Natural killer cell (primary cell): ENCODE results near the gene ZNF580. TPM values are rescaled to one million over a fixed set of nuclear protein-coding genes. Genes with fewer than 3 reads are reported as not detected.
A peak's percentile ranks its signal among the peaks of the same experiment; 100 is the strongest.

ENCODE experiments used
- ATAC-seq, 3 donors: fragments of 150-1000 bp in 2 of 3; fragments of 200-7000 bp in 1 of 3; cut with Tn5 transposase; 1 replicate in 1 of 3; 2 replicates in 2 of 3; pipeline ENCODE4 v1.10.0; 2021; ENCODE audit warnings: mild to moderate bottlenecking in 2 of 3, moderate library complexity in 2 of 3
- DNase-seq, 2 donors: peaks; one replicate each; pipeline versions ENCODE4 v3.0.0 to v3.0.0-alpha.2; 2013 to 2021; ENCODE audit warnings: mixed read lengths in 1 of 2
- H3K27ac ChIP-seq: one replicate; pipeline ENCODE4 v1.5.1; 2013; ENCODE audit warnings: mild to moderate bottlenecking, low read length
- H3K27me3 ChIP-seq: one replicate; pipeline ENCODE4 v1.6.1; 2013; ENCODE audit warnings: low read length; ENCODE audit not compliant: control insufficient read depth, insufficient read depth
- H3K36me3 ChIP-seq: one replicate; pipeline ENCODE4 v1.6.1; 2013; ENCODE audit warnings: low read length; ENCODE audit not compliant: control insufficient read depth, insufficient read depth
- H3K4me1 ChIP-seq: one replicate; pipeline ENCODE4 v1.6.1; 2013; ENCODE audit warnings: low read length; ENCODE audit not compliant: control insufficient read depth, insufficient read depth
- H3K4me3 ChIP-seq: one replicate; pipeline ENCODE4 v1.5.1; 2013; ENCODE audit warnings: low read length
- H3K9me3 ChIP-seq: one replicate; pipeline ENCODE4 v1.6.1; 2013; ENCODE audit warnings: low read length; ENCODE audit not compliant: control insufficient read depth, insufficient read depth
- H3K27ac Mint-ChIP-seq, 2 donors: one replicate each; pipeline ENCODE4 v1.8.0; 2022; ENCODE audit warnings: mild to moderate bottlenecking in 2 of 2, mixed read lengths in 2 of 2, moderate library complexity in 1 of 2
- H3K27me3 Mint-ChIP-seq, 2 donors: one replicate each; pipeline ENCODE4 v1.8.0; 2022; ENCODE audit warnings: low read depth in 2 of 2, mixed read lengths in 2 of 2
- H3K36me3 Mint-ChIP-seq: one replicate; pipeline ENCODE4 v1.8.0; 2022; ENCODE audit warnings: mixed read lengths
- H3K4me1 Mint-ChIP-seq, 2 donors: one replicate each; pipeline ENCODE4 v1.8.0; 2022; ENCODE audit warnings: mixed read lengths in 2 of 2
- H3K4me3 Mint-ChIP-seq: one replicate; pipeline ENCODE4 v1.8.0; 2022; ENCODE audit warnings: mild to moderate bottlenecking, moderate library complexity, mixed read lengths
- H3K9me3 Mint-ChIP-seq, 2 donors: one replicate each; pipeline ENCODE4 v1.8.0; 2022; ENCODE audit warnings: mixed read lengths in 2 of 2
- CTCF ChIP-seq: fragments of 200-600 bp; IDR thresholded peaks from one replicate; pipeline ENCODE4 v1.8.0; 2022; ENCODE audit warnings: antibody characterized with exemption
- WGBS: methylation state at CpG from one replicate; pipeline ENCODE4 v1.1.7; 2013; ENCODE audit warnings: missing lambda C conversion rate; ENCODE audit not compliant: insufficient coverage; 5-methylcytosine and 5-hydroxymethylcytosine counted together
- intact Hi-C: fragments of 100-400 bp; cut with micrococcal nuclease; formaldehyde crosslinking; loops from one replicate; pipeline ENCODE4 v1.14.2; 2022
- total RNA-seq, 4 donors: library from RNA; stranded (reverse); fragments of 120-200 nt in 1 of 4; gene quantifications; one replicate each; pipeline versions ENCODE4 v1.2.3 to v1.2.4, GENCODE V29; 2013 to 2022

Gene ZNF580
- total RNA-seq, 3 donors from 2014 or later (not counting 1 experiment from before 2014, with no cell fraction given), result 38.0 to 46.0 (median 40.0) TPM

- H3K4me1 ChIP-seq, result peaks cover 34% of the 10 kb centered on the region
- intact Hi-C loops, result no loop called here
- Mint-ChIP-seq H3K27me3 (no peaks in the 10 kb centered on the region), H3K4me1 (peaks cover 34 to 50% of the 10 kb centered on the region in 2 donors), H3K36me3 (no peaks in the 10 kb centered on the region), H3K27ac (peak overlapping the region; percentile 86 to 99), H3K4me3 (peak overlapping the region; percentile 96), H3K9me3 (no peaks in the 10 kb centered on the region)
- DNase-seq (no peak), ATAC-seq (no peak)
- H3K27ac ChIP-seq, result peak overlapping the region; percentile 57
- H3K27me3 ChIP-seq, result no peaks in the 10 kb centered on the region
- peaks cover 4% of the 10 kb centered on the region for H3K36me3 ChIP-seq
- no peak for TF ChIP-seq CTCF
- H3K9me3 ChIP-seq, result no peaks in the 10 kb centered on the region
- 82% methylated on average over 4 of the region's 4 CpGs for WGBS
- H3K4me3 ChIP-seq, result peak overlapping the region; percentile 48
Measured at GRCh38 chr19:55601084-55601483, 39.7 kb upstream of the ZNF580 start.

GRCh38 chr19:55602104-55603001 is 38.4 kb upstream of the ZNF580 start:
- Mint-ChIP-seq H3K9me3 (no peaks in the 10 kb centered on the region), H3K4me1 (peaks cover 46 to 63% of the 10 kb centered on the region in 2 donors), H3K27ac (peak overlapping the region in 1 of 2 donors; percentile 99), H3K36me3 (no peaks in the 10 kb centered on the region), H3K4me3 (peak overlapping the region; percentile 47), H3K27me3 (no peaks in the 10 kb centered on the region)
- Histone ChIP-seq H3K27ac (no peak overlapping the region), H3K4me3 (no peak overlapping the region), H3K27me3 (no peaks in the 10 kb centered on the region), H3K4me1 (peaks cover 43% of the 10 kb centered on the region), H3K9me3 (no peaks in the 10 kb centered on the region), H3K36me3 (no peaks in the 10 kb centered on the region)
- intact Hi-C loops, result no loop called here
- ATAC-seq (no peak), DNase-seq (no peak)
- WGBS, result 97% methylated on average over 60 of the region's 60 CpGs
- no peak for TF ChIP-seq CTCF

GRCh38 chr19:55603115-55603514 is 37.7 kb upstream of the ZNF580 start:
- no peaks in the 10 kb centered on the region for H3K27me3 Mint-ChIP-seq
- Histone ChIP-seq H3K4me3 (no peak overlapping the region), H3K36me3 (no peaks in the 10 kb centered on the region), H3K4me1 (peaks cover 43% of the 10 kb centered on the region), H3K27me3 (no peaks in the 10 kb centered on the region), H3K9me3 (no peaks in the 10 kb centered on the region), H3K27ac (no peak overlapping the region)
- no peak for DNase-seq
- intact Hi-C loops, result no loop called here
- H3K9me3 Mint-ChIP-seq, result no peaks in the 10 kb centered on the region
- peak overlapping the region; percentile 71 for H3K4me3 Mint-ChIP-seq
- WGBS, result 96% methylated on average over 21 of the region's 21 CpGs
- H3K27ac Mint-ChIP-seq, result peak overlapping the region; percentile 29 to 95
- no peak for ATAC-seq
- TF ChIP-seq CTCF, result no peak
- H3K4me1 Mint-ChIP-seq, result peaks cover 53 to 68% of the 10 kb centered on the region in 2 donors
- no peaks in the 10 kb centered on the region for H3K36me3 Mint-ChIP-seq
